ENCODE results near the gene EIPR1. TPM values are rescaled to one million over a fixed set of nuclear protein-coding genes. Genes with fewer than 3 reads are reported as not detected.
"Not testable (repeated sequence)": the region's sequence is repeated elsewhere in the genome, so short reads cannot be mapped to it uniquely, and the experiment has no call there.

EIPR1 gene
- total RNA-seq, 8 experiments from 2014 or later: 27.8 to 41.7 (median 33.5) TPM

GRCh38 chr2:3204031-3204821 is 173.4 kb downstream of the EIPR1 start:
- Histone ChIP-seq H3K4me1 (replicated peaks in 1 of 2) (peaks cover 4 to 11% of the 10 kb centered on the region in 2 donors), H3K27ac (no peak overlapping the region), H3K4me3 (no peak overlapping the region)
- no peak for ATAC-seq (replicated peaks in 6 of 8)
- WGBS, 10 experiments: 60 to 100% (median 84%) methylated on average over 1 to 7 of the region's 11 CpGs; no CpG with 5 or more reads in 1 of the 10 experiments
- in situ Hi-C loops (cut with MboI; ENCODE audit: low pct_unique_long_range_greater_than_20kb in 2 of 9, low sequenced_read_pairs in 9 of 9, unreplicated experiment in 9 of 9): no loop called here

- peaks cover 4 to 13% of the 10 kb centered on the region in 2 donors for H3K4me1 ChIP-seq (replicated peaks in 1 of 2)
- WGBS, 10 experiments: 100% methylated on average over 1 to 4 of the region's 16 CpGs; no CpG with 5 or more reads in 7 of the 10 experiments
- H3K4me3 ChIP-seq: no peak overlapping the region
- no peak for ATAC-seq (replicated peaks in 6 of 8)
- H3K27ac ChIP-seq: no peak overlapping the region
- in situ Hi-C loops (cut with MboI; ENCODE audit: low pct_unique_long_range_greater_than_20kb in 2 of 9, low sequenced_read_pairs in 9 of 9, unreplicated experiment in 9 of 9): no loop called here
These were observed 174.1 kb downstream of the EIPR1 start for GRCh38 chr2:3203497-3204019.

GRCh38 chr2:3202926-3203325 is 174.7 kb downstream of the EIPR1 start:
- in situ Hi-C loops (cut with MboI; ENCODE audit: low pct_unique_long_range_greater_than_20kb in 2 of 9, low sequenced_read_pairs in 9 of 9, unreplicated experiment in 9 of 9): no loop called here
- Histone ChIP-seq H3K4me3 (no peak overlapping the region), H3K27ac (no peak overlapping the region), H3K4me1 (replicated peaks in 1 of 2) (peaks cover 9 to 19% of the 10 kb centered on the region in 2 donors)
- ATAC-seq (replicated peaks in 6 of 8): no peak
- WGBS, 10 experiments: 75 to 95% (median 89%) methylated on average over 2 to 7 of the region's 9 CpGs

- in situ Hi-C loops (cut with MboI; ENCODE audit: low pct_unique_long_range_greater_than_20kb in 2 of 9, low sequenced_read_pairs in 9 of 9, unreplicated experiment in 9 of 9): no loop called here
- 40 to 100% (median 87%) methylated on average over 1 to 8 of the region's 12 CpGs; no CpG with 5 or more reads in 4 of the 10 experiments for WGBS, 10 experiments
- ATAC-seq (replicated peaks in 6 of 8): peak in 2 of 8 experiments; percentile 4 to 12
These were observed 176.3 kb downstream of the EIPR1 start for GRCh38 chr2:3201281-3201680.

GRCh38 chr2:3200420-3200939 is 177.1 kb downstream of the EIPR1 start:
- Histone ChIP-seq H3K4me3 (no peak overlapping the region), H3K4me1 (replicated peaks in 1 of 2) (peaks cover 22% of the 10 kb centered on the region in 2 donors), H3K27ac (peak overlapping the region in 1 of 2 donors; percentile 10)
- peak; percentile 32 to 96 (median 86) for ATAC-seq (replicated peaks in 6 of 8)
- whole genome bisulfite sequencing, 10 experiments: 33 to 58% (median 40%) methylated on average over 1 to 2 of the region's 14 CpGs; no CpG with 5 or more reads in 5 of the 10 experiments
- in situ Hi-C loops (cut with MboI; ENCODE audit: low pct_unique_long_range_greater_than_20kb in 2 of 9, low sequenced_read_pairs in 9 of 9, unreplicated experiment in 9 of 9): no loop called here

More at GRCh38 chr2:3201281-3201680, 176.3 kb downstream of the EIPR1 start:
- H3K4me3 ChIP-seq: no peak overlapping the region
- H3K4me1 ChIP-seq (replicated peaks in 1 of 2): peaks cover 14 to 21% of the 10 kb centered on the region in 2 donors
- H3K27ac ChIP-seq: no peak overlapping the region

- H3K4me1 ChIP-seq (replicated peaks in 1 of 2): peaks cover 22% of the 10 kb centered on the region in 2 donors
- no peak overlapping the region for H3K4me3 ChIP-seq
- peak in 3 of 8 experiments; percentile 4 to 22 (median 14) for ATAC-seq (replicated peaks in 6 of 8)
- in situ Hi-C loops (cut with MboI; ENCODE audit: low pct_unique_long_range_greater_than_20kb in 2 of 9, low sequenced_read_pairs in 9 of 9, unreplicated experiment in 9 of 9): no loop called here
- 40 to 84% (median 70%) methylated on average over 2 to 5 of the region's 12 CpGs; no CpG with 5 or more reads in 6 of the 10 experiments for WGBS, 10 experiments
- H3K27ac ChIP-seq: peak overlapping the region in 1 of 2 donors; percentile 10
These were observed 177.8 kb downstream of the EIPR1 start for GRCh38 chr2:3199627-3200345.

- peaks cover 22% of the 10 kb centered on the region in 2 donors for H3K4me1 ChIP-seq (replicated peaks in 1 of 2)
- in situ Hi-C loops (cut with MboI; ENCODE audit: low pct_unique_long_range_greater_than_20kb in 2 of 9, low sequenced_read_pairs in 9 of 9, unreplicated experiment in 9 of 9); H3K27ac ChIP-seq; ATAC-seq (replicated peaks in 6 of 8); H3K4me3 ChIP-seq: not testable (repeated sequence)
- 0 to 100% (median 67%) methylated on average over 1 to 5 of the region's 10 CpGs; no CpG with 5 or more reads in 5 of the 10 experiments for WGBS, 10 experiments
These were observed 178.9 kb downstream of the EIPR1 start for GRCh38 chr2:3198671-3199192.

GRCh38 chr2:3198119-3198518 is 179.5 kb downstream of the EIPR1 start:
- in situ Hi-C loops (cut with MboI; ENCODE audit: low pct_unique_long_range_greater_than_20kb in 2 of 9, low sequenced_read_pairs in 9 of 9, unreplicated experiment in 9 of 9): no loop called here
- peaks cover 22% of the 10 kb centered on the region in 2 donors for H3K4me1 ChIP-seq (replicated peaks in 1 of 2)
- WGBS, 10 experiments: 60 to 100% (median 88%) methylated on average over 1 to 4 of the region's 11 CpGs; no CpG with 5 or more reads in 6 of the 10 experiments
- ATAC-seq (replicated peaks in 6 of 8): peak in 6 of 8 experiments; percentile 18 to 56 (median 52)
- H3K27ac ChIP-seq: no peak overlapping the region
- no peak overlapping the region for H3K4me3 ChIP-seq

GRCh38 chr2:3197308-3197707 is 180.3 kb downstream of the EIPR1 start:
- in situ Hi-C loops (cut with MboI; ENCODE audit: low pct_unique_long_range_greater_than_20kb in 2 of 9, low sequenced_read_pairs in 9 of 9, unreplicated experiment in 9 of 9): no loop called here
- Histone ChIP-seq H3K4me1 (replicated peaks in 1 of 2) (peaks cover 22% of the 10 kb centered on the region in 2 donors), H3K27ac (no peak overlapping the region), H3K4me3 (no peak overlapping the region)
- 65 to 100% (median 87%) methylated on average over 2 to 7 of the region's 12 CpGs; no CpG with 5 or more reads in 2 of the 10 experiments for WGBS, 10 experiments
- no peak for ATAC-seq (replicated peaks in 6 of 8)

GRCh38 chr2:3196716-3197115 is 180.9 kb downstream of the EIPR1 start:
- in situ Hi-C loops (cut with MboI; ENCODE audit: low pct_unique_long_range_greater_than_20kb in 2 of 9, low sequenced_read_pairs in 9 of 9, unreplicated experiment in 9 of 9): no loop called here
- WGBS, 10 experiments: 83 to 100% (median 96%) methylated on average over 3 to 16 of the region's 16 CpGs; no CpG with 5 or more reads in 1 of the 10 experiments
- H3K4me1 ChIP-seq (replicated peaks in 1 of 2): peaks cover 22% of the 10 kb centered on the region in 2 donors
- H3K27ac ChIP-seq: no peak overlapping the region
- ATAC-seq (replicated peaks in 6 of 8): no peak
- H3K4me3 ChIP-seq: no peak overlapping the region

GRCh38 chr2:3195641-3196476 is 181.8 kb downstream of the EIPR1 start:
- H3K4me1 ChIP-seq (replicated peaks in 1 of 2): peaks cover 18 to 20% of the 10 kb centered on the region in 2 donors
- H3K4me3 ChIP-seq: no peak overlapping the region
- in situ Hi-C loops (cut with MboI; ENCODE audit: low pct_unique_long_range_greater_than_20kb in 2 of 9, low sequenced_read_pairs in 9 of 9, unreplicated experiment in 9 of 9): no loop called here
- no peak for ATAC-seq (replicated peaks in 6 of 8)
- H3K27ac ChIP-seq: no peak overlapping the region
- WGBS, 10 experiments: 76 to 100% (median 82%) methylated on average over 1 to 13 of the region's 21 CpGs

GRCh38 chr2:3194828-3195227 is 182.8 kb downstream of the EIPR1 start:
- no peak overlapping the region for H3K27ac ChIP-seq
- WGBS, 10 experiments: 90 to 100% (median 100%) methylated on average over 1 to 4 of the region's 11 CpGs; no CpG with 5 or more reads in 7 of the 10 experiments
- in situ Hi-C loops (cut with MboI; ENCODE audit: low pct_unique_long_range_greater_than_20kb in 2 of 9, low sequenced_read_pairs in 9 of 9, unreplicated experiment in 9 of 9): no loop called here

More at GRCh38 chr2:3194828-3195227, 182.8 kb downstream of the EIPR1 start:
- Histone ChIP-seq H3K4me1 (replicated peaks in 1 of 2) (peaks cover 13 to 18% of the 10 kb centered on the region in 2 donors), H3K4me3 (no peak overlapping the region)
- no peak for ATAC-seq (replicated peaks in 6 of 8)
